Measurements from ENCODE around the gene TOMM34. TPM values are rescaled to one million over a fixed set of nuclear protein-coding genes. Genes with fewer than 3 reads are reported as not detected.

TOMM34 gene
- total RNA-seq, 4 donors from 2014 or later: 18.4 to 26.0 (median 23.0) TPM

DNA sequence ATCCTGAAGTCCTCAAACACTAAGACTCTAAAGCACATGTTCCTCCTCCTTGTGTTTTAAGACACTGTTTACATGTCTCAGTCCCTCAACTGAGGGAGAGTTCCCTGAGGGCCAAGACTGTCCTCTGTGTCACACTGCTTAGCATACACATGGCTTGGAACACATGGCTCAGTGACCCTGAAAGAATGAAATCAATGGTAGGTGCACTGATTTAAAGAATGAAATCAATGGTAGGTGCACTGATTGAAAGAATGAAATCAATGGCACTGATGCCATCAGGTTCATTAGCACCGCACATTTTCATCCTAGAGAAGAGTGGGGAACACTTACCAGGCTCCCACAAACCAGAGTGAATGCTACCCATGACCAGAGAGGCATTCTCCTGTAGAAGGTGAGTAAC lies 9.8 kb downstream of the TOMM34 start:
- no peaks in the 10 kb centered on the region for H3K4me1 ChIP-seq
- 91 to 92% methylated on average over 1 of the region's 1 CpG for WGBS, 2 donors
- H3K27ac ChIP-seq: no peak overlapping the region
- H3K27me3 ChIP-seq: no peaks in the 10 kb centered on the region
- TF ChIP-seq, protein P1, sequence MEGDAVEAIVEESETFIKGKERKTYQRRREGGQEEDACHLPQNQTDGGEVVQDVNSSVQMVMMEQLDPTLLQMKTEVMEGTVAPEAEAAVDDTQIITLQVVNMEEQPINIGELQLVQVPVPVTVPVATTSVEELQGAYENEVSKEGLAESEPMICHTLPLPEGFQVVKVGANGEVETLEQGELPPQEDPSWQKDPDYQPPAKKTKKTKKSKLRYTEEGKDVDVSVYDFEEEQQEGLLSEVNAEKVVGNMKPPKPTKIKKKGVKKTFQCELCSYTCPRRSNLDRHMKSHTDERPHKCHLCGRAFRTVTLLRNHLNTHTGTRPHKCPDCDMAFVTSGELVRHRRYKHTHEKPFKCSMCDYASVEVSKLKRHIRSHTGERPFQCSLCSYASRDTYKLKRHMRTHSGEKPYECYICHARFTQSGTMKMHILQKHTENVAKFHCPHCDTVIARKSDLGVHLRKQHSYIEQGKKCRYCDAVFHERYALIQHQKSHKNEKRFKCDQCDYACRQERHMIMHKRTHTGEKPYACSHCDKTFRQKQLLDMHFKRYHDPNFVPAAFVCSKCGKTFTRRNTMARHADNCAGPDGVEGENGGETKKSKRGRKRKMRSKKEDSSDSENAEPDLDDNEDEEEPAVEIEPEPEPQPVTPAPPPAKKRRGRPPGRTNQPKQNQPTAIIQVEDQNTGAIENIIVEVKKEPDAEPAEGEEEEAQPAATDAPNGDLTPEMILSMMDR (IDR thresholded peaks at IDR 0.05): no peak
- no peak for TF ChIP-seq POLR2A (IDR thresholded peaks at IDR 0.05)
- H3K36me3 ChIP-seq: peaks cover 63 to 69% of the 10 kb centered on the region in 2 donors
- DNase-seq: no peak
- H3K9me3 ChIP-seq: no peaks in the 10 kb centered on the region
- H3K4me3 ChIP-seq (replicated peaks in 1 of 3): no peak overlapping the region
- intact Hi-C loops (cut with DNase I): no loop called here

DNA sequence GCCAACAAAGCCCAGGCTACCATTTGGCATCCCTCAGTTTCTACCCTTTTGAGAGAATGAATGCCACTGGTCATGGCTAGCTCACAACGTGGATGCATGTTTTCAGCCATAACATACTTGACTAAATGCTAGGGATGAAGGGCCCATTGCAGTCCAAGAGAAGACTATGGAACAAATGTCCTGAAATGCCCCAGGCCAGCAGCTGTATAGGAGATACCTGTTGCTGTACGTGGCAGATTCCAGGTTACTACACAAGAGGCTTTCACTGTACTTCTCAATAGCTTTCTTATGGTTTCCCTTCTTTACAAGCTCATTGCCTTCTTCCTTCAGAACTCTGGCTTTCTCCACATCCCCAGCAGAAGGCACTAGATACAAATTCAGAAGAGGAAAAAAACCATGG lies 11.7 kb downstream of the TOMM34 start:
- no peaks in the 10 kb centered on the region for H3K27me3 ChIP-seq
- no peak overlapping the region for H3K4me3 ChIP-seq (replicated peaks in 1 of 3)
- DNase-seq: no peak
- H3K36me3 ChIP-seq: peaks cover 55 to 64% of the 10 kb centered on the region in 2 donors
- 85 to 97% methylated on average over 2 of the region's 2 CpGs for WGBS, 2 donors
- no peaks in the 10 kb centered on the region for H3K9me3 ChIP-seq
- no peak overlapping the region for H3K27ac ChIP-seq
- intact Hi-C loops (cut with DNase I): no loop called here
- TF ChIP-seq, protein P1 (IDR thresholded peaks at IDR 0.05): no peak
- TF ChIP-seq POLR2A (IDR thresholded peaks at IDR 0.05): no peak
- H3K4me1 ChIP-seq: no peaks in the 10 kb centered on the region

DNA sequence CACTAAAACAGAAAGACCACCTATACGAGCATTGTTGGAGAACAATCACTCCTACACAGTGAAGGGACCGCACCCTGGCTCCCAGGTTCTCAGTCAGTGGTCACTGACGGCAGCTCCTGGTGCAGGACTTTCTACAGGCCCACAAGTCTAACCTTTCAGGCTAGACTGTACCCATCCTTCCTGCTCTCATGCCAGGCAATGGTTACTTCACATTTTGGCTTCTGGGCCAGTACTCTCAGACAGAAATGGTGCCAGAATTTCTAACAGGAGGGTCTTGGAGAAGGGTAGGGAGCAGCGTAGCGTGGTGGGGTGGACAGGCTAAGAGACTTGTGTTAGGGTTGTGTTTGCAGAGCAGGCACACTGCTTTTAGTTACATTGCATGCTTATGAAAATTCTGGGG lies 12.1 kb downstream of the TOMM34 start:
- H3K27me3 ChIP-seq: no peaks in the 10 kb centered on the region
- 90 to 92% methylated on average over 5 of the region's 5 CpGs for WGBS, 2 donors
- no peak overlapping the region for H3K4me3 ChIP-seq (replicated peaks in 1 of 3)
- H3K9me3 ChIP-seq: no peaks in the 10 kb centered on the region
- no peaks in the 10 kb centered on the region for H3K4me1 ChIP-seq
- intact Hi-C loops (cut with DNase I): no loop called here
- H3K27ac ChIP-seq: no peak overlapping the region
- DNase-seq: no peak
- peaks cover 57 to 65% of the 10 kb centered on the region in 2 donors for H3K36me3 ChIP-seq
- no peak for TF ChIP-seq POLR2A (IDR thresholded peaks at IDR 0.05)
- TF ChIP-seq, protein P1 (IDR thresholded peaks at IDR 0.05): no peak

DNA sequence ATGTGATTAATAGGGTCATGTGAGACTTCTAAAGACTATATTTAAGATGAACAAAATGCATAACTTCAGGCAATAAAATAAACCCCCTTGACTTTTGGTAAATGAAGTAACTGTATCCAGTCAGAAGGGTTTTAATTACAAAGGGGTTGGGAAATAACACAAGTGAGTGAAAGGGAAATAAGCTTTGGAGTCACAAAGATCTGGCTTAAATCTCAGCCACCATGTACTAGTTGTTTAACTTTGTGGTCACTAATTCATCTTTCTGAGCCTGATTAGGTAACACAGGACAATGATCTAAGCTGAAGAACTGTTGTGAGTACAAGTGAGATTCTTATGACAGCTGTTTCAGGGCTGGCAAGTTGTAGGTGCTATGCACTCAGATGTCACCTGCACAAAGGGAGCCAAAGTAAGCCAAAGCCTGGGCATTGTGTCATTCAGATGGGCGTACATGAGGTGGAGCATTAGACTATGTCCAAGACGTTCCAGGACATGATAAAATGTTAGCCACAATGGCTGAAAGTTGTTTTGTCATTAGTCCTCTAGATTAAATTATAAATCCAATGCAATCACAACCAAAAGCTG lies 13.8 kb downstream of the TOMM34 start:
- no peaks in the 10 kb centered on the region for H3K27me3 ChIP-seq
- no peak overlapping the region for H3K27ac ChIP-seq
- no peaks in the 10 kb centered on the region for H3K9me3 ChIP-seq
- DNase-seq: no peak
- H3K36me3 ChIP-seq: peaks cover 66 to 74% of the 10 kb centered on the region in 2 donors
- H3K4me3 ChIP-seq (replicated peaks in 1 of 3): no peak overlapping the region
- 93% methylated on average over 2 of the region's 2 CpGs for WGBS, 2 donors
- H3K4me1 ChIP-seq: no peaks in the 10 kb centered on the region
- TF ChIP-seq, protein P1 (IDR thresholded peaks at IDR 0.05): no peak
- TF ChIP-seq POLR2A (IDR thresholded peaks at IDR 0.05): no peak
- intact Hi-C loops (cut with DNase I): no loop called here

DNA sequence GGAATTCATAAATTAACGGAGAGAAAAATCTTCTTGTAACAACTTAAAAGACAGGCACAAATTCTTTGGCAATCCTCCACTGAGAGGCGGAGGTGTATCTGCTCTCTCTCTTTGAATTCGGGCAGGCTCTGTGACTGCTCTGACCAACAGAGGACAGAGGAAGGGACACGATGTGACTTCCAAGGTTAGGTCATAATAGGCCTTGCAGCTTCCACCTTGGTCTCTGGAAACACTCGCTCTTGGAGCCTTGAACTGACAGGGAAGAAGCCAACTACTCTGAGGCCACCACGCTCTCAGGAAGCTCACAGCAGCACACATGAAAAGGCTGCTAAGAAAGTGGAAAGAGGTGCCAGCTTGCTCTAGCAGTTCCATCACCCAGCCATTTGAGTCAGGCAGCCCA lies 14.9 kb downstream of the TOMM34 start:
- WGBS, 2 donors: 90 to 92% methylated on average over 6 of the region's 6 CpGs
- no peak for DNase-seq
- Histone ChIP-seq H3K27me3 (no peaks in the 10 kb centered on the region), H3K27ac (no peak overlapping the region), H3K9me3 (no peaks in the 10 kb centered on the region), H3K4me1 (no peaks in the 10 kb centered on the region), H3K4me3 (replicated peaks in 1 of 3) (no peak overlapping the region), H3K36me3 (peaks cover 57 to 64% of the 10 kb centered on the region in 2 donors)
- TF ChIP-seq POLR2A (IDR thresholded peaks at IDR 0.05): no peak
- TF ChIP-seq, protein P1 (IDR thresholded peaks at IDR 0.05): no peak
- intact Hi-C loops (cut with DNase I): no loop called here
